Activated T-helper 1 cell treated with anti-CD3 and anti-CD28 coated beads, Interleukin-2, amount 50 U/mL, for 16 hours (primary cell): ENCODE results near the gene MXD1.

ENCODE experiments used
- DNase-seq, 2 donors: peaks; one replicate each; pipeline ENCODE4 v3.0.0-alpha.2; 2020; ENCODE audit warnings: low read depth in 1 of 2, low spot score in 1 of 2

The MXD1 gene

DNA sequence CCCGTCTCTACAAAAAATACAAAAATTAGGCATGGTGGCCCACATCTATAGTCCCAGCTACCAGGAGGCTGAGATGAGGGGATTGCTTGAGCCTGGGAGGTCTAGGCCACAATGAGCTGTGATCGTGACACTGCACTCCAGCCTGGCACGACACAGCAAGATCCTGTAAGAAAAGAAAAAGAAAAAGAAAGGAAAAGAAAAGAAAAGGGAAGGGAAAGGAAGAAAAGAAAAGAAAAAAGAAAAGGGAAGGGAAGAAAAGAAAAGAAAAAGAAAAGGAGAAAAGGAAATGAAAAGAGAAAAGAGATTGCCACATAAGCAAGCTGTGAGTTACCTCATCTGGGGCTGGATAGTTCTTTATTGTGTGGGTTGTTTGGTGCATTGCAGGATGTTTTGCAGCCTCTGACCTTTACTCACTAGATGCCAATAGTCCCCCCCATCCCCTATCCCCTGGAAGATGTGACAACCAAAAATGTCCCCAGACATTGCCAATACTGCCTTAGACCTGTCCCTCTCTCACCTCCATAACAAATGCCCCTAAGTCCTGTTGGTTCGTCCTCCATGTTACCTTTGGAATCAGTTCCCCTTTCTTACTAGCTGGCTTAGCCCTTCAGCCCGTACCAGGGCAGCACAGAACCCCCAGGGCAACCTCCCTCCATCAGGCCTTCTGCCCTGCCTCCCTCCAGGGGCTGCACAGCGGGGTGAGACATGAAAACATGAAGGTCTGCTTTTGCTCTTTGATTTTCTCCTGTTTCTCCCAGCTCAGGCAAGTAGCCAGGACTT lies 37.6 kb downstream of the MXD1 start:
- no peak for DNase-seq

DNA sequence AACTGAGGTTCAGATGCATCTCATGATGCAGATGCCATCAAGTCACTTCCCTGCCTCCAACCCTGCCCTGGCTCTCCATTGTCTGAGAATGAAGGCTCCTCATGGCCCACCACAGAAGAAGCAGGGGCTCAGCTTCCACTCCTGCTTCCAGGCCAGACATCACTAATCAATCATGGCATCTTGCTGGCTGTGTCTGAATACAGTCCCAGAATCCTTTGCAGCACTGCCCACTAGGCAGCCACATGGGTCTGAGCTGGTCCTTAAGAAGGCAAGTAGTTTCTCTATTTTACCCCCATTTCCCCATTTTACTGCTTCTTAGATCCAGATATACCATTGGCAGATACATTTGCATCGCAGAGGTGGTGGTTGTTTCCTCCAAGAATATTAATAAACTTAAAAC lies 39.2 kb downstream of the MXD1 start:
- no peak for DNase-seq

DNA sequence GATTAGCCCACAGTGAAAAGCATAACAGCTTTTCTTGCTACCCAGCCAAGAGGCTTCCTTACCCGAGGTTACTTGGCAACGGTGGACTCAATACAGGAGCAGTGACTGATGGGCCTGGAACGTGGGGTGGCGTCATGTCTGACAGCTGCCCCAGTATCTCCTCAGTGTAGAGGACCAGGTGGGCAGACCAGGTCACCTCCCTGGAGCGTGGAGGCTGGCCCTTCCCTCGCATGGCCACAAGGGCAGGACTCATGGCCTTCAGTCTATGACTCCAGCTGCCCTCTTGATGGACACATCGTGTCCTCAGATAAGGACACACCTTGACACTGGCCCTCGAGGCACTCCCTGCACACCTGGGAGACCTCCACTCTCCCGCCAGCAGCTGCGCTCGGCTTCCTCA lies 40.1 kb downstream of the MXD1 start:
- no peak for DNase-seq

DNA sequence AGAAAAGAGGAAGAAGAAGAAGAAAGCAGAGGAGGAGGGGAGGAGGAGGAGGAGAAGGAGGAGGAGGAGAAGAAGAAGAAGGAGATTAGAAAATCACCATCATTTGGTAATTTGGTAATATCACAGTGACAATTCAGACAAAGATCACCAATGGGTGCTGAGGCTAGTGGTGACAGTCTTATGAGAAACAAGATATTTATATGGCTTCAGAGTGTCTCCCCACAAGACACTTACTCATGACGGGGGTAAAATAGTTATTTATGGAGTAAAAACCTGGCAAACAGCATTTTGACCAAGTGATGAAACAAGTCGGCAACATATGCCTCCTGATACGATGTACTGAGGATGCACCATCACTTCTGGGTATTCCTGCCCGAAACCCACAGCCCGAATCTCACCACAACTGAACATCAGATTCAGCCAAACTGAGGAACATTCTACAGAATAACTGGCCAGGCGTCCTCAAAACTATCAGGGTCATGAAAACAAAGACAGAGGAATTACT lies 41.6 kb downstream of the MXD1 start:
- DNase-seq, result no peak

DNA sequence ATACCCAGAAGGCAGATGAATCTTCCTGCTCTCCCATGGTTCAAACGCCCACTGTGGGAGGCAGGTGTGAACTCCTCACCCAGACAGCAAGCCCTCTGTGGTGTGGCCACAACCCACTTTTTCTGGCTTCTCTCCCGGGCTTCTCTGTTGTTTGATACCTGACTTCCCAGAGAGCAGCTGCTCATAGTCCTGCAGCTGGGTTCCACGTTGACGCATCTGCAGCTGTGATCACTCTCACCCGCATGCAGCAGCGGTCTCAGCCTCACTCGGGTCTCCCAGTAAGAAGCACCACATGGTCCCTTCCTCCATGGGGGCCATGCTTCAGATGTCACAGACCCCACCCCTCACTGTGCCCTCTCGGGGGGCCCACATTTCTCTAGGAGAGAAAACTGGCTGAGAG lies 43.1 kb downstream of the MXD1 start:
- no peak for DNase-seq

DNA sequence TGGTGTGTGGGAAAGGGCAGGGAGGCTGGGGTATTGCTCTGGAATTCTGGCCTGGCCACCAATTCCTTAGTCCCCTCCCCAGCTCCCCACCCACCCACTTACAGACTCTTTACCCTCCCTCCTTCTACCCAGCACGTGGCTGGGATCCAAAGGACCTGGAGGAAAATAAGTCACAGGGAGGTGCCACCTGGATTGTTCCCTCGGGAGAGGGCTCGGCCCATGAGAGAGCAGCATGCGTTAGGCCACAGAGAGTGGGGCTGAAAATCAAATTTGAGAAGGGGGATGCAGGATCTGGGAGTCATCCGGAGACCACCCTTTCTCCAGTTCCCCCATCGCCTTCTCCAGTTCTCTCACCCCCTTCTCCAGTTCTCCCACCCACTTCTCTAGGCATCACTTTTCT lies 43.6 kb downstream of the MXD1 start:
- DNase-seq, result no peak

DNA sequence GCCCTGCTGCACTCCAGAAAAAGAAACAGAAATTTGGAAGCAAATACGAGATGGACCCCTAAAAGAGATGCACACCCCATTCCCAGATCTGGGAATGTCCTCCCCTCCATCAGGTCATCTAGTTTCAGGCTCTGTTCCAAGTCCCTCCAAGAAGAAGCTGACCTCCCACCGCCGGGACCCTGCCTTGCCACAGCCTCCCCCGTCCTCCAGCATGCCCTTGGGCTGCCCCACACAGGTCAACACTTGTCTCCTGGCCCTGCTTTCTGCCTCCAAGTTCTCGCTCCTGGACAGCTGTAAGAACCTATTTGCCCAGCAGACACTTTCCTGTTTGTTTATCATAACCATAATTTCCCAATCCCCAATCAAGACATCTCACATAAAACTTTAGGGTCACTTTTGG lies 44.5 kb downstream of the MXD1 start:
- DNase-seq, result no peak

DNA sequence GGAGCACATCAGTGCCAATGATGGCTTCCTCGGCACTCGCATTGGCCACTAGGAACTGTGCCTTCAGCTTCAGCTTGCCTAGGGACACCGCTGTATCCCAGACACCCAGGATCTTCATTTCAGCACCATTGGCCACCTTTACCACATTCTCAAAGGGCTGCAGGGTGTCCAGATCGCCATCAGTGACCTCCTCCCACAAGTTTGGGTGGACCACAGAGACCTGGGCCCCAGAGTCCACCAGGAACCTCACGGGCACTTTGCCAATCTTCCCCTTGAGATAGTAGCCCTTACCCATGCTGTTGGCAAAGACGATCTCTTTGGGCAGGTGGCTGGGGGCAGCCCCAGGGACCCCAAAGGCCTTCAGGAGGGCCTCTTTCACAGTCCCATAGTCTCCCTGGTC lies 45.9 kb downstream of the MXD1 start:
- DNase-seq, result no peak

DNA sequence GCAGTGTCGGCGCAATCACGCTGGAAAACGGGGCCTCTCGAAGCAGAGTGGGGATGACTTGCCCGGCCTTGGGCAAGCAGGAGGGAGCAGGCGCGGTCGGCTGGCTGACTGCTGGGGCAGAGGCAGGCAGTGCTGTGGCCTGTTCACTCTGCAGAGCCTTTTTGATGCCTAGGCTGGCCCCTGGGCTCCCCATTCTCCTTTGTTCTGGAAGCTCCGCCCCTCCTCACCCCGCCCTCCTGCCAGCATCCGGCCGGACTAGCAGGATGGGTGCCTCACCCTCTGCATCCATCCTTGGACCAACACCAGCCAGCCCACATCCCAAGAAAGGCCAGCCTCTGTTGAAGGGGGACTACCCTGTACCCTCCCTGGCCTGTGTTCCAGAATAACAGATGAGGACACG lies 46.6 kb downstream of the MXD1 start, which contains the start of gene ASPRV1:
Gene ASPRV1 (minus strand): TSS at position 136 of the 400 bp plus-strand sequence. CDS start 195 bp downstream, outside the sequence.
- DNase-seq, result no peak

DNA sequence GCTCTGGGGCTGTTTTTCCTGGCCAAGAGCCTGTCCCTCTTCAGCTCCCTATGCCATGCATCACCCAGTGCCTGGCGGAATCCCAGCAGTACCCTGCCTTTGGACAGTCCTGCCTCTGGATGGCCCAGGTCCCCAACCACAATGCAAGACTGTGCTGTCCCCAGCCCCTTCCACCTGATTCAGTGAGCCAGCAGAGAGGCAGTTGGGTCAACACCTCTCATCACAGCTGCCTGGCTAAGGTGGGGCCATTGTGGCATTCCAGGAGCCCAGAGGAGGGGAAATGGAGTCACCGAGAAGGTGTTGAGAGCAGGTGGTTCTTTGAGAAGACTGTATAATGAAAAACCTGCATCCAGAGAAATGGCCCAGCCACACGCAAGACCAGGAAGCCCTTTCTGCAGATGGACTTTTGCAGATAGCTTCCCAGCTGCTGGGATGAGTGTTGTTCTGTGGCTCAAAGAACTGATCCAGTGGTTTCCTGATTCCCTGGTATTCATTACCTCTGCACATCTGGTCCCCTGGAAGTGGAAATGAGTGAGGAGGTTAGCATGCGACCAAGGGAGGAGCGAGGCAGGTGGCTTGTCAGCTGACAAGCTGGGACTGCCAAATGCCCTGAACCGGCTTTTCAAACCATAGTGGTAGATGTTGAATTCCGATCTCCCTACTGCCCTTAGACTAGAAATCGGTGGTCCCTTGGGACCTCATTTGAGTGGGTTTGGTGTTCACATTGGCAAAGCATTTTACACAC lies 48.2 kb downstream of the MXD1 start:
- DNase-seq, result no peak

DNA sequence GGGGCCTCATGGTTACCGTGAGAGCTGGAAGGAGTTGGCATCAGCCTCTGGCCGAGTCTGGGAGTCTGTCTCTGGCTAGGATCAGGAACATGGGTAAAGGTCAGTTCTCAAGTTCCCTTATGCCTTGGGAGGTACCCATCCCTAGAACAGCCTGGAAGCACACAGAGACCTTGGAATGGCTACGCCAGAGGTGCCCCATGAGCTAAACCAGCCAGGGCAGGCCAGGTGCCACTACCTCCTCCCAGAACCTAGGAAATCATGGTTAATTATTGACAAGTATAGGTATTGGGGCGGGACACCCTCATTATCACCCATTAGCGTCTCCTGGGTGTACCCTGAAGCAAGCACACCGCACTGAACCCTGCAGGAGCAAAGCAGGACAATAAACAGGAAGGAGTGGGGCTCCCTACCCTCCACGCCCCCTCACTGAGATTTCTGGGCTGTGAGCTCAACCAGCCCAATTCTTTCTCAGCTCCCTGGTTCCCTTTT lies 49.5 kb downstream of the MXD1 start:
- DNase-seq, result no peak

DNA sequence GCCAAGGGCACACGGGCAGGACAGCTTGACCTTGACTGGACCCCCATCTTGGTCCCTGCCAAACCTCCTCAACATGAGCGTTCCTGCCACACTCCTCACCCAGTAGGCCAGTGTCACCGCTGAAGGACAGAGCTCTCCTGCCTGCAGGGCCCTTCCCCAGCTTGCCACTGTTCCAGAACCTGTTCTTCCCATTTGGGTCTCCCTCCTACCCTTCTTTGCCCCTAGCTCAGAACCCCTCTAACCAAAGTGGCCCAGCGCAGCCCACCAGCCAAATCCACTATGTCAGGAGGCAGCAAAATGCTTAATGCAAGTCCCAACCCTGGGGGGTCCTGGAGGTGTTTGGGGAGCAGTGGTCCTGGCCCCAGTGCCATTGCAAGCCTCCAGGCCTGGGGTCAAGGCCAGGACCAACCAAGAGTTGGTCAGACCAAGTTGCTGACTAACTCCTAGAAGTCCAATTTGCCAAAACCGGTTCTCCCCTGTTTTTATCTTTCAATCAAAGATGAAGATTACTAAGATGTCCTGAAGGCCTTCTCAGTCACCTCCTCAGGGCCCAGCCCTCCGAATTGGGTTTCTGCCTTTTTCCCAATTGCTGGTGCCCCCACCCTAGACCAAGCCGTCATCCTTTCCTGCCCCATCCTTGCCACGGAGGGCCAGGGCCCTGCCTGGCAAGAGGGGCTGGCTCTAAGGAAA lies 51.0 kb downstream of the MXD1 start:
- DNase-seq, result no peak

DNA sequence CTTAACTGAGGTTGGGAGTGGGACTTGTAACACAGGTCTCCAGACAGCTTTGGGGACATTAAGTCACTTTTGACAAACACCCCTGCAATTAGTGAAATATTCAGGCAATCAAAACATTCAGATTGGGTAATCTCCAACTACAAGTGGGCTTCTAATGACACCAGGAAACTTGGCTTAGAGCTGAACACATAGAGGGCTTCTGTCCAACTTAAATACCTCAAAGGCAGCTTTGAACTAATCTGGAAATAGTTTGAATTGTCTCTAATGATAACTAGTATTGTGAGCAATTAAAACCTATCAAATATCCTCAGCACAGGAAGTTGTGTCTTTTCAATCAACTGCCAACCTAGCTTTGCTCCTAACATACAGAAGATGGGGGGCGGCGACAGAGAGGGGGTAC lies 51.6 kb downstream of the MXD1 start:
- no peak for DNase-seq

DNA sequence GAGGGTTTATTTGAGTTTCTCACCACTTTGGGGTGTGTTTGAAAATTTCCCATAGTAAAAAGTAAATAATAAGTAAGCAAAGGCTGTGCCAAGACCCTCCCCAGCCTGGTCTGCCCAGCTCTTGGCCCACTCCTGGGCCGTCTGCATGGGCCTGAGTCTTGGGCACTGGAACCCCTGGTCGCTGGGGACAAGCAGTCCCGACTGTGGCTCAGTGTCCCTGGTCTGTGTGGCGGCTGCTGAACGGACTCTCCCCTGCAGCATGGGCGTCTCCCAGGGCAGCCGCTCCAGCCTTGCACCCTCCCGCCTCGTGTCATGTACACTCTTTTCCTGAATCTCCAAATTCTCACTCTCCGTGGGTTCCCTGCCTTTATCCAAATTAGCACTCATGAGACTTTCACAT lies 53.7 kb downstream of the MXD1 start:
- DNase-seq, result no peak

DNA sequence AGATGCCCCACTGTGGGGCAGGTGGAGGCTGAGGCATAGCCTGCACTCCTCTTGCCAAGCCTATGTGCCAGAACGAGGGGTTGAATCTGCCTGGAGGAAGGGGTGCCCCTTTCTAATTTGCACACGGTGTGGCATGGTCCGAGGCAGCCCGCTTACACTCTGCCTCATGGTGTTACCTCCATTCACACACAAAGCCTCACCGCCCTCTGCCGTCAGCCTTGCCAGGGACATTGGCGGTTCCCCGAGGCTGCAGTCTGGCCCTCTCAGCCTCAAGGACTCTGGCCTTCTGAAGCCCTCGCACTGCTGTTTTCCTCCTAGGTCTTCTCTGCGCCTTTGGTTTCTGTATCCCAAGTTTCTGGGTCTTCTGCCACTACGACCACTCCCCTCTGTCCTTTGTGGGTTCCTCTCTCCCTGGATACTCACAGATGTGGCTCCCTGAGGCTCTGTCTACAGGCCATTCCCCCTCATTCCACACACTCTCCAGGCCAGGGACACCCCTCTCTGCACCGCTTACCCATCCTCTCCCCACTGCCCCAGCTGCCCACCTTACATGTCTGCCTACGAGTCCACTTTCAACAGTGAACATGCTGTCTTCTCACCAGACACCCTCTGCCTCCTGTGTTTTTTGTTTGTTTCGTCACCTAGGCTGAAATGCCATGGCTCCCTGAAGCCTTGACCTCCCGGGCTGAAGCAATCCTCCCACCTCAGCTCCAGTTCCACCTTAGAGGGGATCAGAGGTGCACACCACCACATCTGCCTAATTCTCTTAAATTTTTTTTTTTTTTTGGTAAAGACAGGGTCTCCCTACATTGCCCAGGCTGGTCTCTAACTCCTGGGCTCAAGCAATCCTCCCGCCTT lies 54.4 kb downstream of the MXD1 start:
- DNase-seq, result no peak

DNA sequence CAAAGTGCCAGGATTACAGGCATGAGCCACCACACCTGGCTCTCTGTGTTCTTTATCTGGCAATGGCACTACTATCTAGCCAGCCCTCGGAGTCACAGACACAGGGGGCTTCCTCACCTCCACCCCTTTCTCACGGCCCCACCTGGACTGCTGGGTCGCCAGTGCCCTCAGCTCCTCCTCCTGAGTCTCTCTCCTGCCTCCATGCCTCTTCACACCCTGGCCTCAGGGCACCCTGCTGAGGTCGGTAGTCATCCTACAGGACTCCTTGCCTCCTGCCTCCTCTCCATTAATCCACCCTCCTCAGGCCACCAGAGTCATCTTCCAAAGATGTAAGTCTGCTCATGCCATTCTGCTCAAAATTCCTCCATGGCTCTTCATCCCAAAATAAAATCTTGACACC lies 55.1 kb downstream of the MXD1 start:
- DNase-seq, result no peak

DNA sequence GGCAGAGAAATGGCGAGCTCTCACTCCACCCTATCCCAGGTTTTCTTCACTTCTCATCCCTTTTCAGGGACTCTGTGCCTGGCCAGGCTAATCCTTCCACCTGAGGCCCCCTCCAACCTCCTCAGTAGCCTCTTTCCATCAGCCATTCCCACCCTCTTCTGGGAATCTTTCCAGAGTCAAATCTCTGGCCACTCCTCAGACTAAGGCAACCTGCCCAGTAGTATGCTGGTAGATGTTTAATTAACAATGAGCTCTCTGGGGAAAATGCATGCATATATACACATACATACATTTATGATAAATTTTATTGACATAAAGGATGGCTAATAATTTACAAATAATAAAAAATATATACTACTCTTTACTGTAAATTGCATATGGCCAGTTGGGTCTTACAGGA lies 57.9 kb downstream of the MXD1 start:
- no peak for DNase-seq

DNA sequence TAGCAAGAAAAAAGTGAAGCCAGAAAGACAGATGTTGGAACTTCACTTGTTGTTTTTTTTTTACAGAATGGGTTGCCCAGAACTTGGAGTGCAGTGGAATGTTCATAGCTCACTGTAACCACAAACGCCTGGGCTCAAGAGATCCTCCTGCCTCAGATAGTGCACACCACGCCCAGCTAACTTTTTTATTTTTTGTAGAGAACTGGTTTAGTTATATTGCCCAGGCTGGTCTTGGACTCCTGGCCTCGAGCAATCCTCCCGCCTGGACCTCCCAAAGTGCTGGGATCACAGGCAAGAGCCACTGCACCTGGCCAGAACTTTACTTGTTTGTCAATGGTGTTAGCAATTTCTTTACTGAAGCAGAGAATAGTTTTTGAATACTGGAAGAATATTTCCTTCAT lies 58.4 kb downstream of the MXD1 start:
- DNase-seq, result no peak

DNA sequence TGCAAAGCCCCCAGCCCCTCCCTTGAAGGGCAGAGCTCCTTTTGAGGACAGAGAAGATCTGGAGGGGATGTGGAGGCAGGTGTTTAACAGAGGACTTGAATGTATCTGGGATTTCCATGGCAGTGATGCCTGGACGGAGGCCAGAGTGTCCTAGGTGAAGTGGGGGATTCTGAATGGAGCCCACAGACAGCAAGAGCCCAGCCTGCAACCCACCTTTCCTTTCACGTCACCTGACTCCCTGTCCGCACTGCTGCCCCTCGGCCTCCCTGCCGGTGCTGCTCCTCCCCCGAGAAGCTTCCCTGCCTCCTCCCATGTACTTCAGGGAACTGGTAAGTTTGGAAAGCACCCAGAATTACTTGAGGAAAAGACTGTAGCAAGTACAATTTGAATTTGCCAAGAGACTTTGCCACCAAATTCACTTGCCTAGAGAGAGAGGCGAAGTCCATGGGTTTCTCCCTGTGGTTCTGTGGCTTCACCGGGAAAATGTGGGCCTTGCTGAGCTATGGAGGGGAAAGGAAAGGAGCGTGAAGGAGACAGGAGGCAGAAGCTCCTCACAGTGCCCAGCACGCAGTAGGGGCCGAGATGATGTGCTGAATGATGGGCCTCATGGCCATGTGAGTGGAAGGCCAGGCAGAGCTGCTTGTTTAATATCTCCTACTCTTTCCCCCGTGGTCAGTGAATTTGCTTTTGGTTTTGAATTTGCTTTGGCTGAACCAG lies 60.4 kb downstream of the MXD1 start:
- DNase-seq, result no peak

DNA sequence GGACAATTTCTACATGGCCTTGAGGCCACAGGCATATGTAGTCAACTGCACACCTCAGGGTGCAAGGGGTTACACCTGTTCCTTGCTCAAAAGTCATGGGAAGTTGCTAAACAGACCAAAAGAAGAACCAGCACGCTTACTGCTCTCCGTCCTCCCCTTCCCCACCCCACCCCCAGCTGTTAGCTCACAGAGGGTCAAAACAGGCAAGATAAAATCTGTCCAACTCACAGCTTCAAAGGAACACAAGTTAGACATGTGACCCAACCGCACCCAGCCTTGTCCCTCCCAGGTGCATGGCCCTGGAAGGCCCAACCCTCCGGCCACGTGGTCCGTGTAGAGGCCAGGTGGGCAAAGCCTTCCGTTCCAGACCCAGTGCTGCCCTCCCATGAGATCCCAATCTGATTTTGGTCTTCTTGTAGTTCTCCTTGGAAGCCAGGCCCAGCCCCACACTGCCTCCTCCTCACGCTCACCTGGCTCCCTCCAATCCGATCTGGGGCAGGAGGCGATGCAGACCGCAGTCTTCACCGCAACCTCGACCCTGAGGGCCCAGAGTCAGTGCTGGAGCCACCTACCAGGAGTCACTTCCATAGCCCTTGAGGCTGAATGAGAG lies 61.0 kb downstream of the MXD1 start:
- no peak for DNase-seq
